NCI-H2227 (cell line): Measurements from ENCODE around the gene DPY19L1.
"Not testable (repeated sequence)": the region's sequence is repeated elsewhere in the genome, so short reads cannot be mapped to it uniquely, and the experiment has no call there.

Experiments used
- DNase-seq: peaks from one replicate; lab custom pipeline; 2025; ENCODE audit not compliant: unreplicated experiment; lab: John Stamatoyannopoulos, UW

DPY19L1 gene

GRCh38 chr7:34928052-34928451 is 109.2 kb downstream of the DPY19L1 start:
- no peak for DNase-seq

DNA sequence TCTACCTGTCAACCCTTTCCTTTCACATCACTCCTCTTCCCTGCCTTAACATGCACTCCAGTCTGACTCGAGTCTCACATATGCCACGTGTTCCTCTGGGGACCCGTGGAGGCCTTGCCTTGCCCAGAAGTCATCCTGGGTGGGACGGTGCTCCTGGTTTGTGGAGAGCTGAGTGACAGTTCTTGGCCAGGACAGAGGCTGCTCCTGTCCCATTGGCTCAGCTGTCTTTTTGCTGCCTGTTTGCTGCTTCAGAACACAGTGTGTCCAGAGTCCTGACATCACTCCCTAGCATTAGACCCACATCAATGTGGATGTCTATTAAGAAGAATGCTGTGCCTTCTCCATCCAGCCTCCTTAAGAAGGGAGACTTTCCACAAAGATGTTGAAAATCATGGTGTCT is 116.8 kb downstream of the DPY19L1 start:
- not testable (repeated sequence) for DNase-seq

GRCh38 chr7:34919038-34919437 is 118.2 kb downstream of the DPY19L1 start:
- not testable (repeated sequence) for DNase-seq

- DNase-seq: not testable (repeated sequence)
Measured at GRCh38 chr7:34918198-34918861, 119.0 kb downstream of the DPY19L1 start.

- DNase-seq: not testable (repeated sequence)
Measured at GRCh38 chr7:34917515-34917914, 119.8 kb downstream of the DPY19L1 start.

GRCh38 chr7:34916267-34916666 is 121.0 kb downstream of the DPY19L1 start:
- DNase-seq: no peak

DNA sequence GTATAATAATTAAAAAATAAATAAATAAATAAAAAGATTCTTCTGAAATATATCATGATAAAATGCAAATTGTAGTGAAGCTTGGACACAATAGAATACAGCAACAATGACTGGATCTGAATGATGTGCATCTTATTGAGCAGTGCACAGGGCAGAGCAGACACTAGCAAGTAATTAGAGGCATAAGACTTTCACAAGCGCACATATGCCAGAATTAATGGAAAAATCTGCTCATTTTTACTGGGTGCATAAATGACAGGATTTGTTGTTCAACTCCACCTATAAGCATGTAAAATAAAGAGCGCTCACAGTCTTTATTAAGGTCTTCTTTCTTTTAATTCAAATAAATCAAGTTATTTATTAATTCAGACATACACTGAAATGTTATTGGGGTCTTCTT is 125.0 kb downstream of the DPY19L1 start:
- no peak for DNase-seq

- DNase-seq: peak; percentile 2
Measured at GRCh38 chr7:34906266-34906850, 130.9 kb downstream of the DPY19L1 start.

DNA sequence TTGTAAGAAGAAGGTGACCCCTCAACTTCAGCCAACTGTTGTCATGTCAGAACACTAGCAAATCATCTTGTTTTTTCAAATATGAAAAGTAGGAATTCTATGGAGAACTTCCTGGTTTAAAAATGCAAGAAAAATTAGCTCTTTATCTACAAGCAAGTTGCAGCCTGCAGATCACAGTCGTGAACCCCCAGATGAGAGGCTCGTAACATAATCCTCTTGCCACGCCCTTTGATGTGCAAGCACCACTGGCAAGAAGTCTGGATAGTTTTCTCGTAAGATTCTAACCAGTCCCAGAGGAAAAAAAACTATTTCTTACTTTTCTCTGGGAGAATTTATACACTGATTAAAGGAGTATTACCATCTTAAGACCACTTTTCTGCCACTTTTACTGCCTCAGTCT is 132.3 kb downstream of the DPY19L1 start:
- no peak for DNase-seq

GRCh38 chr7:34903921-34904320 is 133.4 kb downstream of the DPY19L1 start:
- not testable (repeated sequence) for DNase-seq

DNA sequence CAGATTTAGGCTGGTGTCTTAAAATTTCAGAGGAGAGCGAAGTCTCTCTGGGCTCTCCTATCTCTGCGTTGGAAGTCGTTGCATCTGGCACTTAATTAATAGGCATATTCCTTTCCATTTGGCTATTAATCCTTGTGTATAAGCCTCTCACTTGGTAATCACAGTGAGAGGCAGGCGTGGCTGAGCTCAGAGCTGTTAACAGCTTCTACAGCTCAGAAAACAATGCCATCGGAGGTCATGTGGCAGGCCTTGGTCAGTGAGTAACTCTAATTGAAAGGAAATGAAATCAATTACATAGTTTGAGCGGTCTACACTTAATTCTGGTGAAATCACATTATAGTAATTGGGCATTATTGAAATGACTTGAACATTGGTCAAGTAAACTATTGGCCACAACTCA is 135.1 kb downstream of the DPY19L1 start:
- no peak for DNase-seq

DNA sequence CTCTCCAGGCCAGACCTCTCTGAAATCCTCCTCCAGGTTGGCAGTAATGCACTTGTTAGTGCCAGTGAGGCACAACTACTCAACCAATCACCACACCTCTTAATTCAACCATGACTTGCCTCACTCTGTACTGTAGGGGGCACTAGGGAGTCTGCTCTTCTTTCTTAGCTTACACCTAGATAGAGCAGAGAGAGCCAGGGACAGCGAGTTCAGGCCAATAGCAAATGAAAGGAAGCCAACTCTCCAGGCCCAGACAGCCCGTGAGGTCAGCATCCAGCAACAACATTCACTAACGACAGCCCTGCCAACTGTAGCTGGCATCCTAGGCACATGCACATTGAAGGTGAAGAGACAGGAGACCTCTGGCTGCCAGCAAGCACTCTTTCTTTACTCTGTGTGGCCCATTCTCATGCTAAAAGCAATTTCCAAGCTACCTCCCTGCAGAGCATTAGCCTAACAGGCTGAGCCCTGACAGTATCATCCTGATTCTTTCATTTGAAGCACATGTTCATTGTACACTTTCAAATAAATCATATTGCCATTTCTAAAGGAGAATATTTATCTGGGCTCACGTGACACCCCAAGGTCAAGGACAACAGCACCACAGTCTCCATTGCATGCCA is 136.3 kb downstream of the DPY19L1 start:
- DNase-seq: no peak

DNA sequence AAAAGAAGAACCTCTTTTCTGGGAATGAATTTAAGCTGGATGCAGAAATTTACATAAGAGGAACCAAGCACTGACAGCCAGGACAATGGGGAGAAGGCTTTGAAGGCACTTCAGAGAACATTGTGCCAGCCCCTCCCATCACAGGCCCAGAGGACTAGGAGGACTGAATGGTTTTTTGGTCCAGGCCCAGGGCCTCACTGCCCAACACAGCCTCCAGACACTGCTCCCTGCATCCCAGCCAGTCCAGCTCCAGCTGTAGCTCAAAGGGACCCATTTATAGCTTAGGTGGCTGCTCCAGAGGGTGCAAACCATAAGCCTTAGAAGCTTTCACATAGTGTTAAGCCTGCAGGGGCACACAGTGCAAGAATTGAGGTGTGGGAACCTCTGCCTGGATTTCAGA is 142.1 kb downstream of the DPY19L1 start:
- no peak for DNase-seq

- DNase-seq: no peak
Measured at GRCh38 chr7:34889951-34890350, 147.3 kb downstream of the DPY19L1 start.

DNA sequence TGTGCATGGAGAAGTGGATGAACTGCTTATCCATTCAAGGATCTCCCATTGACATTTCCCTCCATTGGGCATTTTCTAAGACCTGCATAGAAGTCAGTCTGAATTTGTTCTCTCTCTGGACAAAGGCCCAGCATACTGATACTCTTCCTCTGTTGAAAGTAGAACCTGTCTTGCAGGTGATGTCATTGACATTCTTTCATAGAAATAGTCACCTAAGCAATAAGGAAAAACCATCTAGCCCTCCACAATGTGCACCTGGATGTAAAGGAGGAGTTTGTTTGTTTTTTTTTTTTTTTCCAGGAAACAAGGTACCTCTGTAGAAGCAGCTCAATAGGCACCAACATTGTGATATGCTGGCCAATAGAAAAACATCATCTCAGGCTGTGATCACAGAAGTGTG is 150.4 kb downstream of the DPY19L1 start:
- no peak for DNase-seq

GRCh38 chr7:34883855-34884254 is 153.4 kb downstream of the DPY19L1 start:
- DNase-seq: not testable (repeated sequence)

- no peak for DNase-seq
Measured at GRCh38 chr7:34879871-34880270, 157.4 kb downstream of the DPY19L1 start.

DNA sequence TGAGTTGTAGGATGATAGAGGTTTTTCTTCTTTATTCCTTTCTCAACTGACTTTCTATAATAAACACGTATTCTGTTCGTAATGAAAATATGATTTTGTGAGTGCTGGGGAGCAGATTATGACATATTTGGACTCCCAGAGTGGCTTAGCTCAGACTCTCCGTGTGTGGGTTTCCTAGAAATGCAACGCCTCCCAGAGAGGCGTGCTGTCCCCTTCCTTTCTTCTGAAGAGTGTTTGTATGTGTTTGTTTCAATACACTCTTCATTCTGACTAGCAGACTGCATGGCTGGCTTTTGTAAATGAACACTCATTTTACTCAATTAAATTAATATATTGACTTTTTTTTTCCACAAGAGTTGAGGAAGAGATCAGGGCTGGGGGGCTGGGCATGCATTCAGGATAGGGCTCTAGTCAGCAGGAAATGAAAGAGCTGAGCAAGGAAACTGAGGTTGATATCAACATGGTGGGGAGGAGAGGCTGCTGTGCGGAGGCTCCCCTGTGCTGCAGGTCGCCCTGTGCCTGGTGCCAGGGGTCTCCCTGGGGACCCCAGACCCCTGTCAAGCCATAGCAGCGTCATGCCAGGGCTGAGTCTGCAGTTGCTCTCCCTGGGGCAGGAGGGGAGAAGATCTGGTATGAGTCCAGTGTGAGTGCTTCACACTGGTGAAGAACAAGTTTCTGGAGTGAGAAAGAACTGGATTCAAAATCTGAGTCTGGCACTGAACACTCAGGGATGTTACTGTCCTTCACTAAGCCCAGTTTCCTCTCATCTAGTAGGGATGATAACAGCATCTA is 158.1 kb downstream of the DPY19L1 start:
- DNase-seq: not testable (repeated sequence)
